ENCODE results near the gene FNDC3B.

DNA sequence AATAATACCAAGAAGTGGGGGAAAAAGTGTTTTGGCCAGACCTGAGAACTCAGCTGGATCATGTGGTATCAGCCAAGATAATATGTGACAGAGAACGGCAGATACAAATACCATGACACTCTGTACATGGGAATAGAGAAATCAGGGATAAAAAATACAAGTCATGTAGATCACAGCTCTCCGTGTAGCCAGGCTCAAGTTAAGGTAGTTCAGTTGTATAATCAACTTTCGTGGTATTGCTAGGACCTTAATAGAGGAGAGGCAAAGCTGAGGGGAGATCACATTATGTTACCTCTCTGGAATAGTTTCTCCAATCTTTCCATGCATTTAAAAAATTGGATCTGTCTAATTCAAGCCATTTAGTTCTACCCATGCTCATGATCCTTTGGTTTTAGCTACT is 229.0 kb downstream of the FNDC3B start:
- TF ChIP-seq POLR2A (IDR thresholded peaks at IDR 0.05) = no peak
- TF ChIP-seq CTCF (IDR thresholded peaks at IDR 0.05) = no peak
- no peak for TF ChIP-seq POLR2AphosphoS5 (IDR thresholded peaks at IDR 0.05)
- TF ChIP-seq EP300 (IDR thresholded peaks at IDR 0.05) = no peak
